ENCODE measurements around the gene ARID1B. TPM values are rescaled to one million over a fixed set of nuclear protein-coding genes. Genes with fewer than 3 reads are reported as not detected.

ARID1B gene
- total RNA-seq, 1 experiment from 2014 or later = 58.8 TPM

DNA sequence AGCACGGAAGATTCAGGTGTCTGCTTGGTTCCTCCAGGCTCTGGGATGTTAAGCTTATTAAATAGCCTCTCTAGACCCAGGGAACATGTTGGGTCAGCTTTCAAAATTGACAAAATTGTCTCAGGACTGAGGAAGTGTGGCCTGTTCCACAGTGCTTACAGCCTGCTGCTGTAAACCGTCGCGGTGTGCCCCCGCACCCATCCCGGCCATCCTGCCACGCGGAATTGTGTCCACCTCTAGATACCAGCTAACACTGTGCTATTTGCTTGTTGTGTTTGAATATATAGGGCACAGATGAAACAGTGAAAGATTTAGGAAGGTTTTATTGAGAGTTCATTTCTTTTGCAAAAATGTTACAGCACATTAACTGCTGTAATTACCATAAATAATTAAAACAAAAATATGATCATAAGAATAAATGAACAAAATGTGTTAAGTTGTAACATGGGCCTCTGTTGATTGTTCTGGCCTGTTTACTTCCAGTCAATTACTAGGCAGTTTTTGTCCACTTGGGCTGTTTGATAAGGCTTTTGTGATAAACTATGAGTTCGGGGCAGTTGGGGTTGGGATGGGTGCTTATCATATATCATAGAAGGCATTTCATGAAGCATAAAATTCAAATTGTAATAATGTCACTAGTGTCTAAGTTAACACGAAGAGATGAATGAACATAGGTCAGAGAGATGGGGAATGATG, 77.4 kb downstream of the ARID1B start:
- Mint-ChIP-seq H3K9me3 (ENCODE audit: unreplicated experiment) (no peaks in the 10 kb centered on the region), H3K27me3 (ENCODE audit: insufficient read depth, unreplicated experiment) (no peaks in the 10 kb centered on the region), H3K4me1 (ENCODE audit: low read depth, unreplicated experiment) (no peaks in the 10 kb centered on the region), H3K36me3 (ENCODE audit: insufficient read depth, unreplicated experiment) (no peaks in the 10 kb centered on the region), H3K27ac (ENCODE audit: unreplicated experiment) (no peak overlapping the region), H3K4me3 (ENCODE audit: unreplicated experiment) (no peak overlapping the region)
- Histone ChIP-seq H3K9me3 (no peaks in the 10 kb centered on the region), H3K4me3 (ENCODE audit: low read depth, low read length) (no peak overlapping the region), H3K36me3 (ENCODE audit: control insufficient read depth, insufficient read depth, low read length) (no peaks in the 10 kb centered on the region), H3K4me1 (no peaks in the 10 kb centered on the region), H3K27me3 (replicated peaks; ENCODE audit: control insufficient read depth, insufficient read depth, low read length) (no peaks in the 10 kb centered on the region)
- DNase-seq = no peak
- ChIA-PET CTCF (no interaction called here), POLR2A (no interaction called here)
- TF ChIP-seq, protein P1, sequence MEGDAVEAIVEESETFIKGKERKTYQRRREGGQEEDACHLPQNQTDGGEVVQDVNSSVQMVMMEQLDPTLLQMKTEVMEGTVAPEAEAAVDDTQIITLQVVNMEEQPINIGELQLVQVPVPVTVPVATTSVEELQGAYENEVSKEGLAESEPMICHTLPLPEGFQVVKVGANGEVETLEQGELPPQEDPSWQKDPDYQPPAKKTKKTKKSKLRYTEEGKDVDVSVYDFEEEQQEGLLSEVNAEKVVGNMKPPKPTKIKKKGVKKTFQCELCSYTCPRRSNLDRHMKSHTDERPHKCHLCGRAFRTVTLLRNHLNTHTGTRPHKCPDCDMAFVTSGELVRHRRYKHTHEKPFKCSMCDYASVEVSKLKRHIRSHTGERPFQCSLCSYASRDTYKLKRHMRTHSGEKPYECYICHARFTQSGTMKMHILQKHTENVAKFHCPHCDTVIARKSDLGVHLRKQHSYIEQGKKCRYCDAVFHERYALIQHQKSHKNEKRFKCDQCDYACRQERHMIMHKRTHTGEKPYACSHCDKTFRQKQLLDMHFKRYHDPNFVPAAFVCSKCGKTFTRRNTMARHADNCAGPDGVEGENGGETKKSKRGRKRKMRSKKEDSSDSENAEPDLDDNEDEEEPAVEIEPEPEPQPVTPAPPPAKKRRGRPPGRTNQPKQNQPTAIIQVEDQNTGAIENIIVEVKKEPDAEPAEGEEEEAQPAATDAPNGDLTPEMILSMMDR (IDR thresholded peaks at IDR 0.05; ENCODE audit: insufficient read depth in 1 of 2, low read depth in 1 of 2, low read length in 1 of 2, severe bottlenecking in 1 of 2, unreplicated experiment in 1 of 2) = no peak
- intact Hi-C loops (cut with micrococcal nuclease; ENCODE audit: unreplicated experiment) = no loop called here
- no TSS peak for BruUV-seq (replicated peaks)

DNA sequence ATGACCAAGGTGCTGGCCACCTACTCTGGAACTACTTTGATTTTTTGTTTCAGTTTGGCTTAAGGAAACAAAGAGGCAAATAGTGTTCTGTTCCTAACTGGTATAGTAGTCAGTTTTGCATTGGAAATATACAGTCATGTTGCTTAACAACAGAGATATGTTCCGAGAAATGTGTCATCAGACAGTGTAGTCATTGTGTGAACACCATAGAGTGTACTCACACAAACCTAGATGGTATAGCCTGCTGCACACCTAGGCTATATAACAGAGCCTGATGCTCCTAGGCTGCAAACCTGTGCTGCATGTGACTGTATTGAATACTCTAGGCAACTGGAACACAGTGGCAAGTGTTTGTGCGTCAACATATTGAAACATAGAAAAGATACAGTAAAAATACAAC, 80.4 kb downstream of the ARID1B start:
- TF ChIP-seq, protein P1 (IDR thresholded peaks at IDR 0.05; ENCODE audit: insufficient read depth in 1 of 2, low read depth in 1 of 2, low read length in 1 of 2, severe bottlenecking in 1 of 2, unreplicated experiment in 1 of 2) = no peak
- no TSS peak for BruUV-seq (replicated peaks)
- no peak overlapping the region for H3K27ac Mint-ChIP-seq (ENCODE audit: unreplicated experiment)
- Histone ChIP-seq H3K36me3 (ENCODE audit: control insufficient read depth, insufficient read depth, low read length) (no peaks in the 10 kb centered on the region), H3K9me3 (no peaks in the 10 kb centered on the region), H3K27me3 (replicated peaks; ENCODE audit: control insufficient read depth, insufficient read depth, low read length) (no peaks in the 10 kb centered on the region), H3K4me3 (ENCODE audit: low read depth, low read length) (no peak overlapping the region), H3K4me1 (no peaks in the 10 kb centered on the region)
- CTCF ChIA-PET = no interaction called here
- POLR2A ChIA-PET = no interaction called here
- intact Hi-C loops (cut with micrococcal nuclease; ENCODE audit: unreplicated experiment) = no loop called here
- peaks cover 6% of the 10 kb centered on the region for H3K36me3 Mint-ChIP-seq (ENCODE audit: insufficient read depth, unreplicated experiment)
- DNase-seq = no peak
- no peaks in the 10 kb centered on the region for H3K9me3 Mint-ChIP-seq (ENCODE audit: unreplicated experiment)
- H3K4me1 Mint-ChIP-seq (ENCODE audit: low read depth, unreplicated experiment) = no peaks in the 10 kb centered on the region
- no peaks in the 10 kb centered on the region for H3K27me3 Mint-ChIP-seq (ENCODE audit: insufficient read depth, unreplicated experiment)
- no peak overlapping the region for H3K4me3 Mint-ChIP-seq (ENCODE audit: unreplicated experiment)

DNA sequence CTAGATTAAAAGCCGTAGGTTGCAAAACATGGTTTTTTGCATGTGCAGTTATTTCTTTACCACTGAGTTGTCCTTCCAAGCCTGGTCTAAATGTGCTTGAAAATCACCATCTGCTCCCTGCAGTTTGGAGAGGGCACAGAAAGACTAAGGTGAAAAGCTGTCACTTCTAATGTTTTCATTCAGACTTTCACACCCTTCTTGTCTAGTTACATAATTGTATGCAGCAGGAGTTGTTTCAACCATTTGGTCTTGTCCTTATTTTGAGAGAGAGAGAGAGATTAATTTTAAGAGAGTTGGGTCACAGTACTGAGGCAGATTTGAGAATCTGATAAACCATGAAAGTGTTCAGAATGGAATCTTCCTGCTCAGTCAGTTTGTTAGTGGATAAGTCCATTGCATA, 82.5 kb downstream of the ARID1B start:
- intact Hi-C loops (cut with micrococcal nuclease; ENCODE audit: unreplicated experiment) = no loop called here
- ChIA-PET POLR2A (no interaction called here), CTCF (no interaction called here)
- no peaks in the 10 kb centered on the region for H3K27me3 ChIP-seq (replicated peaks; ENCODE audit: control insufficient read depth, insufficient read depth, low read length)
- TF ChIP-seq, protein P1 (IDR thresholded peaks at IDR 0.05; ENCODE audit: insufficient read depth in 1 of 2, low read depth in 1 of 2, low read length in 1 of 2, severe bottlenecking in 1 of 2, unreplicated experiment in 1 of 2) = no peak
- DNase-seq = no peak
- H3K36me3 ChIP-seq (ENCODE audit: control insufficient read depth, insufficient read depth, low read length) = no peaks in the 10 kb centered on the region
- no peaks in the 10 kb centered on the region for H3K4me1 ChIP-seq
- no peak overlapping the region for H3K4me3 Mint-ChIP-seq (ENCODE audit: unreplicated experiment)
- H3K9me3 Mint-ChIP-seq (ENCODE audit: unreplicated experiment) = no peaks in the 10 kb centered on the region
- H3K9me3 ChIP-seq = no peaks in the 10 kb centered on the region
- H3K27me3 Mint-ChIP-seq (ENCODE audit: insufficient read depth, unreplicated experiment) = no peaks in the 10 kb centered on the region
- peaks cover 6% of the 10 kb centered on the region for H3K36me3 Mint-ChIP-seq (ENCODE audit: insufficient read depth, unreplicated experiment)
- H3K27ac Mint-ChIP-seq (ENCODE audit: unreplicated experiment) = no peak overlapping the region
- no TSS peak for BruUV-seq (replicated peaks)
- no peak overlapping the region for H3K4me3 ChIP-seq (ENCODE audit: low read depth, low read length)
- no peaks in the 10 kb centered on the region for H3K4me1 Mint-ChIP-seq (ENCODE audit: low read depth, unreplicated experiment)

Data from Caco-2 (cell line).